K562 (cell line): ENCODE measurements around the gene EIF2S2. TPM values are rescaled to one million over a fixed set of nuclear protein-coding genes. Genes with fewer than 3 reads are reported as not detected.

Experiments
- ADNP ChIP-seq: fragments of 200-800 bp; sonication (Bioruptor generic); IDR thresholded peaks from 2 replicates; pipeline ENCODE4 v1.6.1; 2016; ENCODE audit warnings: missing genetic modification characterization, missing compliant biosample characterization
- BDP1 ChIP-seq: IDR thresholded peaks from 3 replicates; pipeline ENCODE4 v1.6.1; 2011; ENCODE audit not compliant: insufficient read length, insufficient read depth
- CBX2 ChIP-seq: fragments of 200-600 bp; sonication (generic); IDR thresholded peaks from one replicate; pipeline ENCODE4 v1.6.1; 2012; ENCODE audit warnings: mild to moderate bottlenecking, low read length, inconsistent platforms; ENCODE audit not compliant: insufficient read depth, poor library complexity, severe bottlenecking
- EGR1 ChIP-seq: fragments of 450-650 bp; conservative IDR thresholded peaks from 2 replicates; pipeline ENCODE4 v1.6.1; 2017; ENCODE audit warnings: mild to moderate bottlenecking
- HDAC6 ChIP-seq: IDR thresholded peaks from 2 replicates; pipeline ENCODE4 v1.6.1; 2012; ENCODE audit warnings: low read depth, mild to moderate bottlenecking, control low read depth, inconsistent platforms, low read length, moderate library complexity
- KLF16 ChIP-seq: IDR thresholded peaks from 2 replicates; pipeline ENCODE4 v1.6.1; 2016; ENCODE audit warnings: antibody characterized with exemption
- MNT ChIP-seq, 2 experiments: fragments of 450-650 bp; conservative IDR thresholded peaks; 2 replicates each; pipeline ENCODE4 v1.6.1; 2017; ENCODE audit warnings: mild to moderate bottlenecking in 2 of 2, moderate library complexity in 2 of 2
- PPARD ChIP-seq: fragments of 250-450 bp; sonication (Bioruptor Pico); IDR thresholded peaks from 2 replicates; pipeline ENCODE4 v1.8.0; 2022; ENCODE audit warnings: inconsistent platforms, mild to moderate bottlenecking, moderate library complexity
- RBBP5 ChIP-seq: fragments of 200-600 bp; sonication (generic); IDR thresholded peaks from 2 replicates; pipeline ENCODE4 v1.6.1; 2012; ENCODE audit warnings: borderline replicate concordance, mild to moderate bottlenecking, low read length, control low read depth, inconsistent platforms; ENCODE audit not compliant: insufficient read depth, poor library complexity, severe bottlenecking
- RNF2 ChIP-seq: sonication (generic); IDR thresholded peaks from 2 replicates; pipeline ENCODE4 v1.6.1; 2016
- SMAD1 ChIP-seq: fragments of 150-350 bp; IDR thresholded peaks from 2 replicates; pipeline ENCODE4 v1.6.1; 2014; ENCODE audit warnings: low read length, low read depth; ENCODE audit not compliant: partially characterized antibody
- SMARCA5 ChIP-seq: fragments of 450-650 bp; IDR thresholded peaks from 2 replicates; pipeline ENCODE4 v1.6.1; 2016
- STAT5B ChIP-seq: fragments of 250-450 bp; sonication (Bioruptor Pico); IDR thresholded peaks from 2 replicates; pipeline ENCODE4 v1.8.0; 2021; ENCODE audit warnings: mild to moderate bottlenecking, inconsistent platforms
- TCF15 ChIP-seq: fragments of 250-450 bp; sonication (Bioruptor Pico); IDR thresholded peaks from 2 replicates; pipeline ENCODE4 v1.8.0; 2022; ENCODE audit warnings: moderate library complexity, mild to moderate bottlenecking, inconsistent platforms
- THAP7 ChIP-seq: fragments of 250-450 bp; sonication (Bioruptor Pico); IDR thresholded peaks from 2 replicates; pipeline ENCODE4 v1.5.0; 2021
- YY1 ChIP-seq, 3 experiments: IDR thresholded peaks; 2 replicates each; pipeline ENCODE4 v1.6.1; 2011; ENCODE audit warnings: low read length in 2 of 3, mild to moderate bottlenecking in 2 of 3, moderate library complexity in 2 of 3, borderline replicate concordance in 1 of 3, control low read depth in 1 of 3, low read depth in 1 of 3; ENCODE audit not compliant: insufficient read depth in 3 of 3, insufficient replicate concordance in 2 of 3, control insufficient read depth in 1 of 3, insufficient read length in 1 of 3; ENCODE audit errors: extremely low read depth in 1 of 3
- ZNF589 ChIP-seq: fragments of 200-800 bp; sonication (Bioruptor generic); IDR thresholded peaks from 2 replicates; pipeline ENCODE4 v1.6.1; 2016; ENCODE audit warnings: low read depth, missing genetic modification characterization, missing compliant biosample characterization
- polyA plus RNA-seq, 8 experiments: library from polyadenylated mRNA; depleted of rRNA in 4 of 8; stranded (reverse) in 5 of 8; unstranded in 3 of 8; fragments of >200 nt; fragmentation: Nextera tagmentation in 2 of 8; fragmentation: Illumina TruSeq in 1 of 8; extraction: Ambion mirVana in 2 of 8; extraction: Trizol in 1 of 8; gene quantifications; 2 replicates each; pipeline versions ENCODE4 v1.2.1 to v1.2.3, GENCODE V29; 2011 to 2014; ENCODE audit warnings: inconsistent platforms in 1 of 8, missing spikeins in 1 of 8
- total RNA-seq, 7 experiments: library from RNA; depleted of rRNA in 6 of 7; stranded (reverse); fragments of >200 nt in 6 of 7; fragmentation: Illumina TruSeq in 2 of 7; extraction: Trizol in 2 of 7; gene quantifications; 2 replicates each; pipeline versions ENCODE4 v1.2.1 to v1.2.3, GENCODE V29; 2011 to 2021; ENCODE audit warnings: low replicate concordance in 1 of 7
- TF ChIP-seq, protein P1 (sequence below): sonication (generic); formaldehyde crosslinking; IDR thresholded peaks from 2 replicates; pipeline ENCODE4 v1.8.0; 2022; ENCODE audit warnings: missing genetic modification reagents, mild to moderate bottlenecking, borderline replicate concordance
- TF ChIP-seq, protein P2 (sequence below): sonication (generic); formaldehyde crosslinking; IDR thresholded peaks from 2 replicates; pipeline ENCODE4 v1.8.0; 2023; ENCODE audit warnings: mild to moderate bottlenecking, missing genetic modification reagents

Gene EIF2S2
- total and polyA plus RNA-seq, 9 of the 15 experiments (the other 6 are each of a cell fraction or from before 2014, with no cell fraction given): 79.7 to 220 (median 154) TPM

DNA sequence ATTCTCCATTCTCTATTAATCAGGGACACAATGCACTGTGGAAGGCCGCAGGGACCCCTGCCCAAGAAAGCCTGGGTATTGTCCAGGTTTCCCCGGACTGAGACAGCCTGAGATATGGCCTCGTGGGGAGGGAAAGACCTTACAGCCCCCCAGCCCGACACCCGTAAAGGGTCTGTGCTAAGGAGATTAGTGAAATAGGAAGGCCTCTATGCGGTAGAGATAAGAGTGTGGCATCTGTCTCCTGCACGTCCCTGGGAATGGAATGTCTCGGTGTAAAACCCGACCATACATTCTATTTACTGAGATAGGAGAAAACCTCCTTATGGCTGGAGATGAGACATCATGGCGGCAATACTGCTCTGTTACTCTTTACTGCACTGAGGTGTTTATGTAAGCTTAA, 15.7 kb upstream of the EIF2S2 start (continued):
- TF ChIP-seq MNT (conservative IDR thresholded peaks at IDR 0.05) (no peak), PPARD (CRISPR knock-in tag) (no peak), TCF15 (no peak), SMARCA5 (no peak), CBX2 (no peak), HDAC6 (no peak), THAP7 (no peak), ADNP (tag) (no peak), RBBP5 (no peak), STAT5B (CRISPR knock-in tag) (no peak), RNF2 (no peak), BDP1 (no peak), EGR1 (no peak), YY1 (IDR thresholded peaks at IDR 0.05; ENCODE audit: borderline replicate concordance in 1 of 3, control insufficient read depth in 1 of 3, extremely low read depth in 1 of 3, insufficient read depth in 3 of 3, insufficient read length in 1 of 3, insufficient replicate concordance in 2 of 3, low read depth in 1 of 3, low read length in 2 of 3) (peak in 1 of 3 experiments; percentile 19), SMAD1 (no peak), KLF16 (peak; percentile 64; the same call in 1 of the 2 replicates), ZNF589 (CRISPR knock-in tag) (no peak)
- TF ChIP-seq, protein P1, sequence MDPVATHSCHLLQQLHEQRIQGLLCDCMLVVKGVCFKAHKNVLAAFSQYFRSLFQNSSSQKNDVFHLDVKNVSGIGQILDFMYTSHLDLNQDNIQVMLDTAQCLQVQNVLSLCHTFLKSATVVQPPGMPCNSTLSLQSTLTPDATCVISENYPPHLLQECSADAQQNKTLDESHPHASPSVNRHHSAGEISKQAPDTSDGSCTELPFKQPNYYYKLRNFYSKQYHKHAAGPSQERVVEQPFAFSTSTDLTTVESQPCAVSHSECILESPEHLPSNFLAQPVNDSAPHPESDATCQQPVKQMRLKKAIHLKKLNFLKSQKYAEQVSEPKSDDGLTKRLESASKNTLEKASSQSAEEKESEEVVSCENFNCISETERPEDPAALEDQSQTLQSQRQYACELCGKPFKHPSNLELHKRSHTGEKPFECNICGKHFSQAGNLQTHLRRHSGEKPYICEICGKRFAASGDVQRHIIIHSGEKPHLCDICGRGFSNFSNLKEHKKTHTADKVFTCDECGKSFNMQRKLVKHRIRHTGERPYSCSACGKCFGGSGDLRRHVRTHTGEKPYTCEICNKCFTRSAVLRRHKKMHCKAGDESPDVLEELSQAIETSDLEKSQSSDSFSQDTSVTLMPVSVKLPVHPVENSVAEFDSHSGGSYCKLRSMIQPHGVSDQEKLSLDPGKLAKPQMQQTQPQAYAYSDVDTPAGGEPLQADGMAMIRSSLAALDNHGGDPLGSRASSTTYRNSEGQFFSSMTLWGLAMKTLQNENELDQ (CRISPR knock-in tag): no peak
- TF ChIP-seq, protein P2, sequence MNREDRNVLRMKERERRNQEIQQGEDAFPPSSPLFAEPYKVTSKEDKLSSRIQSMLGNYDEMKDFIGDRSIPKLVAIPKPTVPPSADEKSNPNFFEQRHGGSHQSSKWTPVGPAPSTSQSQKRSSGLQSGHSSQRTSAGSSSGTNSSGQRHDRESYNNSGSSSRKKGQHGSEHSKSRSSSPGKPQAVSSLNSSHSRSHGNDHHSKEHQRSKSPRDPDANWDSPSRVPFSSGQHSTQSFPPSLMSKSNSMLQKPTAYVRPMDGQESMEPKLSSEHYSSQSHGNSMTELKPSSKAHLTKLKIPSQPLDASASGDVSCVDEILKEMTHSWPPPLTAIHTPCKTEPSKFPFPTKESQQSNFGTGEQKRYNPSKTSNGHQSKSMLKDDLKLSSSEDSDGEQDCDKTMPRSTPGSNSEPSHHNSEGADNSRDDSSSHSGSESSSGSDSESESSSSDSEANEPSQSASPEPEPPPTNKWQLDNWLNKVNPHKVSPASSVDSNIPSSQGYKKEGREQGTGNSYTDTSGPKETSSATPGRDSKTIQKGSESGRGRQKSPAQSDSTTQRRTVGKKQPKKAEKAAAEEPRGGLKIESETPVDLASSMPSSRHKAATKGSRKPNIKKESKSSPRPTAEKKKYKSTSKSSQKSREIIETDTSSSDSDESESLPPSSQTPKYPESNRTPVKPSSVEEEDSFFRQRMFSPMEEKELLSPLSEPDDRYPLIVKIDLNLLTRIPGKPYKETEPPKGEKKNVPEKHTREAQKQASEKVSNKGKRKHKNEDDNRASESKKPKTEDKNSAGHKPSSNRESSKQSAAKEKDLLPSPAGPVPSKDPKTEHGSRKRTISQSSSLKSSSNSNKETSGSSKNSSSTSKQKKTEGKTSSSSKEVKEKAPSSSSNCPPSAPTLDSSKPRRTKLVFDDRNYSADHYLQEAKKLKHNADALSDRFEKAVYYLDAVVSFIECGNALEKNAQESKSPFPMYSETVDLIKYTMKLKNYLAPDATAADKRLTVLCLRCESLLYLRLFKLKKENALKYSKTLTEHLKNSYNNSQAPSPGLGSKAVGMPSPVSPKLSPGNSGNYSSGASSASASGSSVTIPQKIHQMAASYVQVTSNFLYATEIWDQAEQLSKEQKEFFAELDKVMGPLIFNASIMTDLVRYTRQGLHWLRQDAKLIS (CRISPR knock-in tag): no peak
